K562 (cell line): ENCODE data around the gene SRGAP3. TPM values are rescaled to one million over a fixed set of nuclear protein-coding genes. Genes with fewer than 3 reads are reported as not detected.

Source experiments
- ATAC-seq: fragments of 200-7000 bp; cut with Tn5 transposase; 3 replicates; pipeline ENCODE4 v1.9.1; 2020; ENCODE audit warnings: moderate library complexity
- BruUV-seq: library from RNA; stranded (reverse); fragments of 400-500 nt; replicated peaks from 2 replicates; lab custom pipeline; 2021; lab: Mats Ljungman, UMichigan
- CTCF ChIA-PET: fragments of 300-600 bp; formaldehyde crosslinking; extraction: SDS; loops from one replicate; lab custom pipeline; 2021; ENCODE audit warnings: low intra/inter-chr PET ratio; lab: Yijun Ruan, JAX
- POLR2A ChIA-PET: fragments of 300-600, 350-650 bp; sonication (Branson Sonifier 250); formaldehyde crosslinking; extraction: SDS; loops from one replicate; lab custom pipeline; 2021; ENCODE audit warnings: antibody characterized with exemption, inconsistent platforms; lab: Yijun Ruan, JAX
- DNase-seq, 4 experiments: peaks; one replicate each; pipeline versions ENCODE4 v3.0.0 to v3.0.0-alpha.2; 2011 to 2018; ENCODE audit warnings: low spot score in 3 of 4, mixed read lengths in 3 of 4; ENCODE audit errors: extremely low read depth in 1 of 4
- FAIRE-seq: peaks from 2 replicates; lab custom pipeline; 2011; peaks lifted over from hg19 to GRCh38; lab: Jason Lieb, UNC
- H2AFZ ChIP-seq: 2 replicates; pipeline ENCODE4 v1.6.0; 2011; ENCODE audit warnings: low read depth, low read length, control low read depth, inconsistent platforms
- H3K27ac ChIP-seq: fragments of 200-600 bp; 3 replicates; pipeline ENCODE4 v1.8.0; 2011; ENCODE audit warnings: low read depth, mild to moderate bottlenecking, control low read depth, inconsistent platforms, low read length, moderate library complexity, mixed read lengths; ENCODE audit errors: extremely low read depth
- H3K27me3 ChIP-seq, 2 experiments: fragments of 300-600 bp in 1 of 2; 2 replicates in 1 of 2; 3 replicates in 1 of 2; pipeline versions ENCODE4 v1.6.0 to v1.8.0; 2011; ENCODE audit warnings: inconsistent platforms in 2 of 2, low read length in 2 of 2, mild to moderate bottlenecking in 1 of 2, mixed read lengths in 1 of 2, moderate library complexity in 1 of 2; ENCODE audit not compliant: control insufficient read depth in 2 of 2, insufficient read depth in 2 of 2
- H3K36me3 ChIP-seq: fragments of 300-600 bp; 3 replicates; pipeline ENCODE4 v1.8.0; 2011; ENCODE audit warnings: mild to moderate bottlenecking, low read length, inconsistent platforms; ENCODE audit not compliant: control insufficient read depth, insufficient read depth
- H3K4me1 ChIP-seq, 2 experiments: fragments of 200-600 bp in 1 of 2; replicated peaks in 1 of 2; 2 replicates in 1 of 2; 3 replicates in 1 of 2; pipeline versions ENCODE4 v1.5.1 to v1.8.0; 2011; ENCODE audit warnings: inconsistent platforms in 2 of 2, low read length in 2 of 2, mild to moderate bottlenecking in 1 of 2, mixed read lengths in 1 of 2, moderate library complexity in 1 of 2; ENCODE audit not compliant: control insufficient read depth in 2 of 2, insufficient read depth in 2 of 2
- H3K4me2 ChIP-seq: 2 replicates; pipeline ENCODE4 v1.6.1; 2011; ENCODE audit warnings: low read length, control low read depth, inconsistent platforms, mixed read lengths; ENCODE audit not compliant: insufficient read depth
- H3K4me3 ChIP-seq: fragments of 200-600 bp; sonication (generic), shearing (Covaris generic); 2 replicates; pipeline ENCODE4 v1.5.1; 2016; ENCODE audit warnings: control low read depth, inconsistent platforms
- H3K79me2 ChIP-seq: fragments of 200-600 bp; 3 replicates; pipeline ENCODE4 v1.8.0; 2011; ENCODE audit warnings: low read length, inconsistent platforms; ENCODE audit not compliant: control insufficient read depth, insufficient read depth
- H3K9ac ChIP-seq, 2 experiments: 2 replicates each; pipeline versions ENCODE4 v1.6.0 to v1.6.1; 2011; ENCODE audit warnings: low read depth in 2 of 2, low read length in 2 of 2, control low read depth in 1 of 2, inconsistent platforms in 1 of 2, mild to moderate bottlenecking in 1 of 2, mixed read lengths in 1 of 2; ENCODE audit not compliant: insufficient read depth in 1 of 2
- H3K9me1 ChIP-seq: one replicate; pipeline ENCODE4 v1.6.0; 2011; ENCODE audit warnings: inconsistent platforms, mild to moderate bottlenecking, low read length, moderate library complexity; ENCODE audit not compliant: control insufficient read depth, insufficient read depth
- H3K9me3 ChIP-seq: replicated peaks from 2 replicates; pipeline ENCODE4 v1.5.1; 2011; ENCODE audit warnings: low read depth, low read length, inconsistent platforms; ENCODE audit not compliant: control insufficient read depth, insufficient read depth
- H4K20me1 ChIP-seq: replicated peaks from 2 replicates; pipeline ENCODE4 v1.6.1; 2011; ENCODE audit warnings: low read length, inconsistent platforms, mixed read lengths; ENCODE audit not compliant: control insufficient read depth, insufficient read depth
- GTF2B ChIP-seq: IDR thresholded peaks from 2 replicates; pipeline ENCODE4 v1.6.1; 2011; ENCODE audit not compliant: insufficient read length; ENCODE audit errors: extremely low read depth
- MXI1 ChIP-seq: IDR thresholded peaks from 2 replicates; pipeline ENCODE4 v1.6.1; 2011; ENCODE audit warnings: low read depth, mild to moderate bottlenecking, improper control_type of control experiment, low read length
- TAF9B ChIP-seq: fragments of 450-650 bp; IDR thresholded peaks from 2 replicates; pipeline ENCODE4 v1.6.1; 2018; ENCODE audit warnings: mild to moderate bottlenecking; ENCODE audit not compliant: partially characterized antibody
- ZBED1 ChIP-seq: IDR thresholded peaks from 2 replicates; pipeline ENCODE4 v1.6.1; 2014
- ZNF507 ChIP-seq: conservative IDR thresholded peaks from 2 replicates; pipeline ENCODE4 v1.6.1; 2017; ENCODE audit warnings: missing genetic modification characterization, missing compliant biosample characterization
- WGBS: fragments of 100-300 bp; shearing (Covaris generic); methylation state at CpG from one replicate; pipeline ENCODE4 v1.1.6; 2016; ENCODE audit warnings: low coverage, mixed read lengths; ENCODE audit not compliant: insufficient coverage; ENCODE audit errors: missing lambda C conversion rate; 5-methylcytosine and 5-hydroxymethylcytosine counted together
- in situ Hi-C: fragments of 300-500 bp; cut with MboI; formaldehyde crosslinking; loops from 4 replicates; pipeline ENCODE4 v1.15.0; 2018; ENCODE audit warnings: inconsistent platforms, mixed read lengths
- intact Hi-C: fragments of 100-400 bp; cut with micrococcal nuclease; formaldehyde crosslinking; loops from 2 replicates; pipeline ENCODE4 v1.14.2; 2022
- polyA plus RNA-seq, 8 experiments: library from polyadenylated mRNA; depleted of rRNA in 4 of 8; stranded (reverse) in 5 of 8; unstranded in 3 of 8; fragments of >200 nt; fragmentation: Nextera tagmentation in 2 of 8; fragmentation: Illumina TruSeq in 1 of 8; extraction: Ambion mirVana in 2 of 8; extraction: Trizol in 1 of 8; gene quantifications; 2 replicates each; pipeline versions ENCODE4 v1.2.1 to v1.2.3, GENCODE V29; 2011 to 2014; ENCODE audit warnings: inconsistent platforms in 1 of 8, missing spikeins in 1 of 8
- total RNA-seq, 7 experiments: library from RNA; depleted of rRNA in 6 of 7; stranded (reverse); fragments of >200 nt in 6 of 7; fragmentation: Illumina TruSeq in 2 of 7; extraction: Trizol in 2 of 7; gene quantifications; 2 replicates each; pipeline versions ENCODE4 v1.2.1 to v1.2.3, GENCODE V29; 2011 to 2021; ENCODE audit warnings: low replicate concordance in 1 of 7
- TF ChIP-seq, protein P1 (sequence below): fragments of 450-650 bp; formaldehyde crosslinking; IDR thresholded peaks from 2 replicates; pipeline ENCODE4 v1.4.0; 2022; ENCODE audit warnings: missing genetic modification characterization

SRGAP3 gene
- total and polyA plus RNA-seq, 9 of the 15 experiments (the other 6 are each of a cell fraction or from before 2014, with no cell fraction given) = 0.11 to 0.85 (median 0.35) TPM; not detected in 2

GRCh38 chr3:9141928-9142289 lies 107.5 kb downstream of the SRGAP3 start:
- H4K20me1 ChIP-seq = no peaks in the 10 kb centered on the region
- no peaks in the 10 kb centered on the region for H3K36me3 ChIP-seq
- FAIRE-seq (no peak), ATAC-seq (no peak), DNase-seq (no peak)
- H3K27me3 ChIP-seq = peaks cover 6 to 29% of the 10 kb centered on the region in 2 experiments; a peak in 3 of 5 replicates
- no peak overlapping the region for H3K9ac ChIP-seq
- POLR2A ChIA-PET = interaction anchor here (1.4 to 1.6 kb wide), 2 partner anchors 11 to 17 kb away, joined by 4 to 6 read pairs; no protein-coding TSS in a partner anchor
- H3K9me3 ChIP-seq = peaks cover 2% of the 10 kb centered on the region; the same call in 1 of the 2 replicates
- no peaks in the 10 kb centered on the region for H3K4me1 ChIP-seq
- in situ Hi-C loops = no loop called here
- no peaks in the 10 kb centered on the region for H3K79me2 ChIP-seq
- WGBS = 0% methylated on average over 5 of the region's 5 CpGs
- H3K27ac ChIP-seq = no peak overlapping the region
- no peak overlapping the region for H3K4me3 ChIP-seq
- no peaks in the 10 kb centered on the region for H3K9me1 ChIP-seq
- CTCF ChIA-PET = no interaction called here
- H2AFZ ChIP-seq = no peak overlapping the region
- intact Hi-C loops = no loop called here
- TF ChIP-seq MXI1 (no peak), GTF2B (no peak), ZBED1 (no peak), ZNF507 (tag) (no peak), TAF9B (no peak)
- TF ChIP-seq, protein P1, sequence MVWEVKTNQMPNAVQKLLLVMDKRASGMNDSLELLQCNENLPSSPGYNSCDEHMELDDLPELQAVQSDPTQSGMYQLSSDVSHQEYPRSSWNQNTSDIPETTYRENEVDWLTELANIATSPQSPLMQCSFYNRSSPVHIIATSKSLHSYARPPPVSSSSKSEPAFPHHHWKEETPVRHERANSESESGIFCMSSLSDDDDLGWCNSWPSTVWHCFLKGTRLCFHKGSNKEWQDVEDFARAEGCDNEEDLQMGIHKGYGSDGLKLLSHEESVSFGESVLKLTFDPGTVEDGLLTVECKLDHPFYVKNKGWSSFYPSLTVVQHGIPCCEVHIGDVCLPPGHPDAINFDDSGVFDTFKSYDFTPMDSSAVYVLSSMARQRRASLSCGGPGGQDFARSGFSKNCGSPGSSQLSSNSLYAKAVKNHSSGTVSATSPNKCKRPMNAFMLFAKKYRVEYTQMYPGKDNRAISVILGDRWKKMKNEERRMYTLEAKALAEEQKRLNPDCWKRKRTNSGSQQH (CRISPR knock-in tag) = no peak
- no TSS peak for BruUV-seq
- H3K4me2 ChIP-seq = no peak overlapping the region
